Activated naive CD8-positive, alpha-beta T cell treated with anti-CD3 and anti-CD28 coated beads, Interleukin-2, amount 50 U/mL, for 24 hours (primary cell): ENCODE measurements around the gene B3GALT5.
"Not testable (repeated sequence)": the region's sequence is repeated elsewhere in the genome, so short reads cannot be mapped to it uniquely, and the experiment has no call there.

Source experiments
- ATAC-seq: fragments of 150-1000 bp; cut with Tn5 transposase; one replicate; pipeline ENCODE4 v1.10.0; 2021
- DNase-seq: peaks from one replicate; pipeline ENCODE4 v3.0.0; 2021
- H3K27ac Mint-ChIP-seq: one replicate; pipeline ENCODE4 v1.8.0; 2021; ENCODE audit warnings: mild to moderate bottlenecking, mixed read lengths
- H3K27me3 Mint-ChIP-seq: one replicate; pipeline ENCODE4 v1.8.0; 2021; ENCODE audit warnings: mixed read lengths
- H3K36me3 Mint-ChIP-seq: one replicate; pipeline ENCODE4 v1.8.0; 2021; ENCODE audit warnings: low read depth, mixed read lengths
- H3K4me1 Mint-ChIP-seq: one replicate; pipeline ENCODE4 v1.8.0; 2021; ENCODE audit warnings: mixed read lengths
- H3K4me3 Mint-ChIP-seq: one replicate; pipeline ENCODE4 v1.8.0; 2021; ENCODE audit warnings: mild to moderate bottlenecking, moderate library complexity, mixed read lengths
- H3K9me3 Mint-ChIP-seq: one replicate; pipeline ENCODE4 v1.8.0; 2021; ENCODE audit warnings: mixed read lengths

B3GALT5 gene

GRCh38 chr21:39612233-39613040 is at the start of gene B3GALT5:
Gene B3GALT5 (plus strand): TSS chr21:39612940. CDS start chr21:39660560, 47,620 bp downstream.
- no peak for DNase-seq
- Mint-ChIP-seq H3K27ac (no peak within 1 kb of the TSS), H3K27me3 (peaks cover 39% of the 10 kb centered on the region), H3K9me3 (no peaks in the 10 kb centered on the region), H3K36me3 (no peaks in the 10 kb centered on the region), H3K4me3 (no peak within 1 kb of the TSS), H3K4me1 (peaks cover 6% of the 10 kb centered on the region)
- no peak for ATAC-seq

- ATAC-seq (no peak), DNase-seq (no peak)
- H3K36me3 Mint-ChIP-seq, result no peaks in the 10 kb centered on the region
- no peaks in the 10 kb centered on the region for H3K27me3 Mint-ChIP-seq
- no peak overlapping the region for H3K27ac Mint-ChIP-seq
- no peak overlapping the region for H3K4me3 Mint-ChIP-seq
- no peaks in the 10 kb centered on the region for H3K4me1 Mint-ChIP-seq
- no peaks in the 10 kb centered on the region for H3K9me3 Mint-ChIP-seq
These were observed 48.5 kb upstream of the B3GALT5 start for GRCh38 chr21:39564200-39564599.

DNA sequence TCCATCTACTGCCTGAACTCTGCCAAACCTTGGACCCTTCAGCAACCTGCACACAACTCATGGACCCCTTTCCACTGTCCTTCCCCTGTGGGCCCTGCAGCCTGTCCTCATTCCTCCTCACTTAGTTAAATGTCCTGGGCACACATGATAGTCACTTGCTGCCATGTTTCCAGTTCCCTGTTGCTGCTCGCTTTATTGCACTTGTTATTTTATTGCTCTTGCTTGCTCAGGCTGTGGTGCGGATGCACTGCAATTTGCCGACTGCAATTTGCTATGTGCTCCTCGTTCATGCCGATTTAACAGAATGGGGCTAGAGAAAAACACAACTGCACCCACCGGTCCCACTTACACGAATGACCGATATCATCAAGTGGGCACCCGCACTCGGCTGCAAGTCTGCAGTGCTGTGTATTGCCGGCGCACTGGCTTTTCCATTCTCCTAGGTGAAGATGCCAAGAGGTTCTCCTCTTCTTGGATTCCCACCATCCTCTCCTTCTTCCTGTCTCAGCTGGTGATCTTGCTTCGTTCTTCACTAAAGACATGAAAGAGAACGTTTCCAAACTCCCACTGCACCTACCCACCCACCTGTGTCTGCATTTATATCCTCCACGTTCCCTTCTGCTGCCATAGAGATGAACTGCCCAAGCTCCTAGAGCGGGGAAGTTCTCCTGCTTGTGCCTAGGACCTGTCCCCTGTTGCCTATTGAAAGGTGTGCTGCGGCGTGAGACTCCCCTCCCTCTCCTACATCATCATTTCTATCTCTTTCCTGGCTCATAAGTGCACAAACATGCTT is 45.4 kb upstream of the B3GALT5 start:
- H3K9me3 Mint-ChIP-seq, result no peaks in the 10 kb centered on the region
- H3K27me3 Mint-ChIP-seq, result no peaks in the 10 kb centered on the region
- no peaks in the 10 kb centered on the region for H3K36me3 Mint-ChIP-seq
- no peak overlapping the region for H3K4me3 Mint-ChIP-seq
- DNase-seq, result no peak
- no peak overlapping the region for H3K27ac Mint-ChIP-seq
- ATAC-seq, result no peak
- H3K4me1 Mint-ChIP-seq, result no peaks in the 10 kb centered on the region

GRCh38 chr21:39568361-39568760 is 44.4 kb upstream of the B3GALT5 start:
- Mint-ChIP-seq H3K9me3 (no peaks in the 10 kb centered on the region), H3K36me3 (no peaks in the 10 kb centered on the region), H3K4me1 (no peaks in the 10 kb centered on the region), H3K4me3 (no peak overlapping the region), H3K27ac (no peak overlapping the region), H3K27me3 (no peaks in the 10 kb centered on the region)
- no peak for ATAC-seq
- no peak for DNase-seq

GRCh38 chr21:39575775-39576174 is 37.0 kb upstream of the B3GALT5 start:
- ATAC-seq (no peak), DNase-seq (no peak)
- Mint-ChIP-seq H3K27me3 (peaks cover 2% of the 10 kb centered on the region), H3K4me1 (no peaks in the 10 kb centered on the region), H3K4me3 (no peak overlapping the region), H3K27ac (no peak overlapping the region), H3K9me3 (no peaks in the 10 kb centered on the region), H3K36me3 (no peaks in the 10 kb centered on the region)

- ATAC-seq (no peak), DNase-seq (no peak)
- no peaks in the 10 kb centered on the region for H3K9me3 Mint-ChIP-seq
- H3K27me3 Mint-ChIP-seq, result peaks cover 2% of the 10 kb centered on the region
- no peak overlapping the region for H3K27ac Mint-ChIP-seq
- no peak overlapping the region for H3K4me3 Mint-ChIP-seq
- H3K4me1 Mint-ChIP-seq, result no peaks in the 10 kb centered on the region
- no peaks in the 10 kb centered on the region for H3K36me3 Mint-ChIP-seq
These were observed 36.1 kb upstream of the B3GALT5 start for GRCh38 chr21:39576518-39577128.

- Mint-ChIP-seq H3K36me3 (no peaks in the 10 kb centered on the region), H3K4me1 (no peaks in the 10 kb centered on the region), H3K4me3 (no peak overlapping the region), H3K27ac (no peak overlapping the region), H3K27me3 (peaks cover 1% of the 10 kb centered on the region), H3K9me3 (no peaks in the 10 kb centered on the region)
- ATAC-seq (no peak), DNase-seq (no peak)
These were observed 32.9 kb upstream of the B3GALT5 start for GRCh38 chr21:39579734-39580332.

DNA sequence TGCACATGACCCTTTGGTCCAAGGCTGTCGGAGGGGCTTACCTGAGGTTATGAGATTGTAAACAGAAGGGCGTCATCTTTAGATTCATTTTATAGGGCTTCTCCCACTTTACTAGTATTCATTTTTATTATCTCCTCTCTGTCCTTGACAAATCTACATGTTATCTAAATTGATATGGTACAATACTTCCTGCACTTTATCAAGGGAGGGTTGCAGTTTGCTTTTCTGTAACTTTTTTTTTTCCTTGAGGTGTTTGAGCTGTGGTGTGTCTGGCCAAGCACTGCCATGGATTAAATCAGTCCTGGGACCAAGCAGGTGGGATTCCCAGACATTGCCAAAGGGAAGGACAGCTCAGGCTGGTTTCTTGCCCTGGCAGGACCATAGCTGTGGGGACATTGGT is 32.0 kb upstream of the B3GALT5 start:
- H3K9me3 Mint-ChIP-seq, result peaks cover 8% of the 10 kb centered on the region
- DNase-seq (no peak), ATAC-seq (no peak)
- no peaks in the 10 kb centered on the region for H3K4me1 Mint-ChIP-seq
- H3K27me3 Mint-ChIP-seq, result peaks cover 7% of the 10 kb centered on the region
- no peak overlapping the region for H3K4me3 Mint-ChIP-seq
- H3K36me3 Mint-ChIP-seq, result no peaks in the 10 kb centered on the region
- H3K27ac Mint-ChIP-seq, result no peak overlapping the region

GRCh38 chr21:39581414-39581813 is 31.3 kb upstream of the B3GALT5 start:
- peaks cover 7% of the 10 kb centered on the region for H3K27me3 Mint-ChIP-seq
- no peaks in the 10 kb centered on the region for H3K4me1 Mint-ChIP-seq
- H3K4me3 Mint-ChIP-seq, result no peak overlapping the region
- ATAC-seq (no peak), DNase-seq (no peak)
- H3K27ac Mint-ChIP-seq, result no peak overlapping the region
- H3K36me3 Mint-ChIP-seq, result no peaks in the 10 kb centered on the region
- peaks cover 8% of the 10 kb centered on the region for H3K9me3 Mint-ChIP-seq

- Mint-ChIP-seq H3K9me3 (peaks cover 8% of the 10 kb centered on the region), H3K4me1 (no peaks in the 10 kb centered on the region), H3K27ac (no peak overlapping the region), H3K4me3 (no peak overlapping the region), H3K27me3 (peaks cover 7% of the 10 kb centered on the region), H3K36me3 (no peaks in the 10 kb centered on the region)
- ATAC-seq (no peak), DNase-seq (no peak)
These were observed 30.0 kb upstream of the B3GALT5 start for GRCh38 chr21:39582749-39583148.

- H3K27ac Mint-ChIP-seq, ATAC-seq, H3K9me3 Mint-ChIP-seq, H3K36me3 Mint-ChIP-seq, H3K4me3 Mint-ChIP-seq, H3K4me1 Mint-ChIP-seq, DNase-seq, H3K27me3 Mint-ChIP-seq: not testable (repeated sequence)
These were observed 29.2 kb upstream of the B3GALT5 start for GRCh38 chr21:39583586-39583985.

DNA sequence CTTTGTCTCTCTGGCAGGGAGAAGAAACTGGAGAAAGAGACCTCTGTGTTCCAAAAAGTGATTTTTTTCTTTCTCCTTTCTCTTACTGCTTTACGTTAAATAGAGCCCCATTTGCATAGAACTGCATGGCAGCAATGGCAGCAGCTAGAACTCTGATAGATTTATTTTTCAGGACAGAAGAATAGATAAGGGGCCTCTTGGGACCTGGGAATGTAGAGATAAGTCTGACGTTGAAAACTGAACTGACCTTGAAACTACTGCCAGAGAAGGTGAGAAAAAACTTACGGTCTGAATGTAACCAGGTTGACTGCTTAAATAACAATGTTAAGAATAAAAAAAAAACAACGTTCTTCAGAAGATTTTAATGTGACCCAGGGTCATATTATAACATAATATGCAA is 25.4 kb upstream of the B3GALT5 start:
- Mint-ChIP-seq H3K4me3 (no peak overlapping the region), H3K27ac (no peak overlapping the region), H3K27me3 (peaks cover 7% of the 10 kb centered on the region), H3K9me3 (peaks cover 13% of the 10 kb centered on the region), H3K4me1 (no peaks in the 10 kb centered on the region), H3K36me3 (no peaks in the 10 kb centered on the region)
- ATAC-seq (no peak), DNase-seq (no peak)

- no peak for DNase-seq
- H3K27ac Mint-ChIP-seq, result no peak overlapping the region
- peaks cover 13% of the 10 kb centered on the region for H3K9me3 Mint-ChIP-seq
These were observed 23.9 kb upstream of the B3GALT5 start for GRCh38 chr21:39588884-39589283.

GRCh38 chr21:39593522-39593921 is 19.2 kb upstream of the B3GALT5 start:
- DNase-seq (no peak), ATAC-seq (no peak)
- no peaks in the 10 kb centered on the region for H3K36me3 Mint-ChIP-seq
- H3K27me3 Mint-ChIP-seq, result no peaks in the 10 kb centered on the region
- peaks cover 8% of the 10 kb centered on the region for H3K9me3 Mint-ChIP-seq
- H3K4me3 Mint-ChIP-seq, result no peak overlapping the region
- no peak overlapping the region for H3K27ac Mint-ChIP-seq
- no peaks in the 10 kb centered on the region for H3K4me1 Mint-ChIP-seq

More at GRCh38 chr21:39588884-39589283, 23.9 kb upstream of the B3GALT5 start:
- H3K36me3 Mint-ChIP-seq, result no peaks in the 10 kb centered on the region
- no peak for ATAC-seq
- H3K4me1 Mint-ChIP-seq, result no peaks in the 10 kb centered on the region
- H3K4me3 Mint-ChIP-seq, result no peak overlapping the region
- peaks cover 7% of the 10 kb centered on the region for H3K27me3 Mint-ChIP-seq
